Peyer's patch (tissue), 4 donors: ENCODE results near the gene RAC3. TPM values are rescaled to one million over a fixed set of nuclear protein-coding genes. Genes with fewer than 3 reads are reported as not detected.

Experiments
- DNase-seq, 3 donors: peaks; one replicate each; pipeline ENCODE4 v3.0.0-alpha.2; 2017 to 2019
- H3K27ac ChIP-seq, 4 donors: fragments of 200-600 bp; sonication (generic); one replicate each; pipeline ENCODE4 v1.5.1; 2016 to 2019
- H3K27me3 ChIP-seq, 2 donors: fragments of 200-600 bp; sonication (generic); one replicate each; pipeline ENCODE4 v1.5.1; 2019
- H3K36me3 ChIP-seq, 3 donors: fragments of 200-600 bp; sonication (generic); one replicate each; pipeline ENCODE4 v1.5.1; 2016 to 2019
- H3K4me1 ChIP-seq, 4 donors: fragments of 200-600 bp; sonication (generic); one replicate each; pipeline ENCODE4 v1.5.1; 2016 to 2019
- H3K4me3 ChIP-seq, 4 donors: fragments of 200-600 bp; sonication (generic); 1 replicate in 3 of 4; 2 replicates in 1 of 4; pipeline ENCODE4 v1.5.1; 2016 to 2019; ENCODE audit warnings: mild to moderate bottlenecking in 1 of 4
- H3K9me3 ChIP-seq, 4 donors: fragments of 200-600 bp; sonication (generic); one replicate each; pipeline ENCODE4 v1.5.1; 2016 to 2019; ENCODE audit warnings: mild to moderate bottlenecking in 1 of 4
- POLR2A ChIP-seq, 2 donors: fragments of 450-650 bp; IDR thresholded peaks; one replicate each; pipeline ENCODE4 v1.5.1; 2017; ENCODE audit warnings: antibody characterized with exemption in 2 of 2, mild to moderate bottlenecking in 2 of 2, moderate library complexity in 2 of 2
- total RNA-seq, 4 donors: library from RNA; depleted of rRNA; stranded (reverse); fragments of >200 nt; gene quantifications; one replicate each; pipeline ENCODE4 v1.1.0, GENCODE V29; 2016
- TF ChIP-seq, protein P1 (sequence below), 6 experiments: fragments of 450-650 bp in 4 of 6; fragments of 200-600 bp in 2 of 6; sonication (generic) in 1 of 6; IDR thresholded peaks; one replicate each; pipeline ENCODE4 v1.5.1; 2017 to 2019; ENCODE audit warnings: antibody characterized with exemption in 6 of 6, mild to moderate bottlenecking in 3 of 6, moderate library complexity in 1 of 6

RAC3 gene
- total RNA-seq, 4 donors from 2014 or later, result 4.6 to 20.6 (median 9.8) TPM

DNA sequence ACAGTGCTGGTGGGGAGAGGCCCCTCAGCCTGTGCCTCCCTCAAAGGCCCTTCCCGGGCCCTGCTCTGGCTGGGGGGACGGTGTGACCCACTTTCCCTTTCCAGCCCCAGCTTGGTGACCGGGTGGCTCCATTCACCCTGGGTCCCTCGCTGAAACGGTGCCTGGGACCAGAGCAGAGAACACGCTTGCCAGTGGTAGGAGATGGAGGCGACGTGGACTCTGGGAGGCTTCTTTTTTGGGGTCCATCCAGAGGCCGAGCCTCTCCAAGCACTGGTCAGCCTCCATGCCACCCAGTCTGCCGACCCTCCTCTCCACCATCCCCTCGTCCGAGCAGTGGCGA lies 16.5 kb upstream of the RAC3 start:
- no peak overlapping the region for H3K4me3 ChIP-seq
- no peaks in the 10 kb centered on the region for H3K9me3 ChIP-seq
- DNase-seq, result no peak
- peaks cover 0 to 14% (median 0%) of the 10 kb centered on the region in 3 donors for H3K36me3 ChIP-seq
- no peak overlapping the region for H3K27ac ChIP-seq
- TF ChIP-seq POLR2A (IDR thresholded peaks at IDR 0.05), result no peak
- TF ChIP-seq, protein P1, sequence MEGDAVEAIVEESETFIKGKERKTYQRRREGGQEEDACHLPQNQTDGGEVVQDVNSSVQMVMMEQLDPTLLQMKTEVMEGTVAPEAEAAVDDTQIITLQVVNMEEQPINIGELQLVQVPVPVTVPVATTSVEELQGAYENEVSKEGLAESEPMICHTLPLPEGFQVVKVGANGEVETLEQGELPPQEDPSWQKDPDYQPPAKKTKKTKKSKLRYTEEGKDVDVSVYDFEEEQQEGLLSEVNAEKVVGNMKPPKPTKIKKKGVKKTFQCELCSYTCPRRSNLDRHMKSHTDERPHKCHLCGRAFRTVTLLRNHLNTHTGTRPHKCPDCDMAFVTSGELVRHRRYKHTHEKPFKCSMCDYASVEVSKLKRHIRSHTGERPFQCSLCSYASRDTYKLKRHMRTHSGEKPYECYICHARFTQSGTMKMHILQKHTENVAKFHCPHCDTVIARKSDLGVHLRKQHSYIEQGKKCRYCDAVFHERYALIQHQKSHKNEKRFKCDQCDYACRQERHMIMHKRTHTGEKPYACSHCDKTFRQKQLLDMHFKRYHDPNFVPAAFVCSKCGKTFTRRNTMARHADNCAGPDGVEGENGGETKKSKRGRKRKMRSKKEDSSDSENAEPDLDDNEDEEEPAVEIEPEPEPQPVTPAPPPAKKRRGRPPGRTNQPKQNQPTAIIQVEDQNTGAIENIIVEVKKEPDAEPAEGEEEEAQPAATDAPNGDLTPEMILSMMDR (IDR thresholded peaks at IDR 0.05), result no peak
- peaks cover 0 to 5% (median 0%) of the 10 kb centered on the region in 4 donors for H3K4me1 ChIP-seq
- H3K27me3 ChIP-seq, result no peaks in the 10 kb centered on the region

DNA sequence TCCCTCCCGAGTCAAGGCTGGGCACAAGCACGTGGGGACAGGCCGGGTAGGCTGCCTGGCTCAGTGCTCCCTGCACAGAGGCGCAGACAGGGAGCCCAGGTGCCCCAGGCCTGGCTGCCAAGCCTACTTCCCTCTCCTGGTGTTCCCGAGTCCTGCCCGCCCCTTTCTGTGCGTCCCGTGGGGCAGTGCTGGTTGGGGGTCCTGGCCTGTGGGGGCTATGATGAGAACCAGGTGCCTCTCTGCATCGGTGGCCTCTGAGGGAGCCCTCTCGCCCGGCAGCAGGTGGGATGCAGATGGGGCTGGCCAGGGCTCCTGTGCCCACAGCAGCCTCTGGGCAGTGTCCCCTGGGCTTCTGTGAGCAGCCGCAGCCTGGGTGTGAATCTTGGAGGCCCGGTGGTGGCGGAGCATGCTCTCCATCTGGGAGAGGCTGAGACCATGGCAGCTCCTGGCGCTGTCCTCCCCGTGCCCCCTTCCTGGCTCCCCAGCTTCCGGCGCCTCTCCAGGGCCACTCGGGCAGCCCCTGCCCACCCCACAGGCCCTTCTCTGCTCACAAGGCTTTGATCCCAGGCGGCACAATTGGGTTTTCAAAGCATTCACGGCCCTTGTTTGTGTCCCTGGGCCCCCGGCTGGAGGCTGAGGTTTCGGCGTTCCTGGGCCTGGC lies 16.0 kb upstream of the RAC3 start:
- no peak overlapping the region for H3K27ac ChIP-seq
- DNase-seq, result no peak
- H3K4me3 ChIP-seq, result no peak overlapping the region
- peaks cover 0 to 10% (median 0%) of the 10 kb centered on the region in 4 donors for H3K4me1 ChIP-seq
- H3K36me3 ChIP-seq, result peaks cover 0 to 14% (median 0%) of the 10 kb centered on the region in 3 donors
- no peaks in the 10 kb centered on the region for H3K9me3 ChIP-seq
- TF ChIP-seq POLR2A (IDR thresholded peaks at IDR 0.05), result no peak
- TF ChIP-seq, protein P1 (IDR thresholded peaks at IDR 0.05), result no peak
- H3K27me3 ChIP-seq, result no peaks in the 10 kb centered on the region

DNA sequence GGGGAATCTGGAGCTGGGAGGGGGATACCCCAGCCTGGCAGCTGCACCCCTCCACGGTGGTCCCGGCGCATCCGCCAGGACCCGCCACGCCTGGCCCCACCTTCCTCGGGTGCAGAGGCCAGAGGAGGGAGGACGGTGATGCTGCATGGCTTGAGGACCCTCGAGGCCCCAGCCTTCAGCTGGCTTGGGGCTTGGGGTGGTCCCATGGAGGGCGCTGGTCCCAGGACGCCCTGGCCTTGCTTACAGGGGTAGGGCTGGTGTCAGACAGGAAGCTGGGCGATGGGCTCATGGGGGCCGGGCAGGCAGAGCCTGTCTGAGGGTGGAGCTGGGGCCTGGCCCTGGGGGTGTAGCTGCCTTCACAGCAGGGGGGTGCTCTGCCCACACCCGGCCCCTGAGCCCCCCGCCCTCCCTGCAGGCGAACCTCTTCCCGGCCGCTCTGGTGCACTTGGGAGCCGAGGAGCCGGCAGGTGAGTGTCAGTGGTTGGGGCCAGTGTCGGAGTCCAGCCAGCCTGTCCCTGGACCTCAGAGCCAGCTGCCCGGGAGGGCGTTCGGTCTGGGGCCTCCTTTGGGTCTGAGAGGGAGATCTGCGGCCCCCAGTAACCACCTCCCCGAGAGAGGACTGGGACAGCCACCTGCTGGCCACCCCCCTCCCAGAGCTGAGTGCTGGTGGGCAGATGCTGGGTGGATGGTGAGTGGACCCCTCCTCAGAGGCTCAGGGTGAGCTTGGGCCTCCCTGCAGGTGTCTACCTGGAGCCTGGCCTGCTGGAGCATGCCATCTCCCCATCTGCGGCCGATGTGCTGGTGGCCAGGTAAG lies 15.2 kb upstream of the RAC3 start:
- no peak for DNase-seq
- Histone ChIP-seq H3K27me3 (no peaks in the 10 kb centered on the region), H3K4me3 (no peak overlapping the region), H3K36me3 (peaks cover 0 to 14% (median 0%) of the 10 kb centered on the region in 3 donors), H3K27ac (no peak overlapping the region), H3K9me3 (no peaks in the 10 kb centered on the region), H3K4me1 (peaks cover 0 to 16% (median 3%) of the 10 kb centered on the region in 4 donors)
- no peak for TF ChIP-seq POLR2A (IDR thresholded peaks at IDR 0.05)
- TF ChIP-seq, protein P1 (IDR thresholded peaks at IDR 0.05), result no peak

DNA sequence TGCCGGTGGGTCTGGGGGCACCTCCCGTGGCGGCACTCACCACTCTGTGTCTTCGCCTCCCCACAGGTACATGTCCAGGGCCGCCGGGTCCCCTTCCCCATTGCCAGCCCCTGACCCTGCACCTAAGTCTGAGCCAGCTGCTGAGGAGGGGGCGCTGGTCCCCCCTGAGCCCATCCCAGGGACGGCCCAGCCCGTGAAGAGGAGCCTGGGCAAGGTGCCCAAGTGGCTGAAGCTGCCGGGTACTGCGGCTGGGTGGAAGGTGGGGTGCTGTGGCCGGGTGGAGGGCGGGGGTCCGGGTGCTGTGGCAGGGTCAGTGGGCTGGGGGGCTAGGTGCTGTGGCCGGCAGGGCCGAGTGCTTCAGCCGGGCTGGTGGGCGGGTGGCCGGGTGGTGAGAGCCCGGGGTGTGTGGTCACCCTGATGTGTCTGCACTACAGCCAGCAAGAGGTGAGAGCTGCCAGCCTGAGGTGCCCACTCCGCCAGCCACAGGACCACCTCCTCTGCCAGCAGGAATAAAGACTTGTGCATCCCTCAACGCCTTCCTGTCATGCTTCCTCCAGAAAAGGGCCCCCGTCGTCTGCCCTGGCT lies 14.5 kb upstream of the RAC3 start:
- Histone ChIP-seq H3K27me3 (no peaks in the 10 kb centered on the region), H3K4me1 (peaks cover 0 to 23% (median 10%) of the 10 kb centered on the region in 4 donors), H3K36me3 (peaks cover 0 to 14% (median 0%) of the 10 kb centered on the region in 3 donors), H3K9me3 (no peaks in the 10 kb centered on the region), H3K4me3 (no peak overlapping the region), H3K27ac (no peak overlapping the region)
- DNase-seq, result no peak
- TF ChIP-seq POLR2A (IDR thresholded peaks at IDR 0.05), result no peak
- TF ChIP-seq, protein P1 (IDR thresholded peaks at IDR 0.05), result no peak

DNA sequence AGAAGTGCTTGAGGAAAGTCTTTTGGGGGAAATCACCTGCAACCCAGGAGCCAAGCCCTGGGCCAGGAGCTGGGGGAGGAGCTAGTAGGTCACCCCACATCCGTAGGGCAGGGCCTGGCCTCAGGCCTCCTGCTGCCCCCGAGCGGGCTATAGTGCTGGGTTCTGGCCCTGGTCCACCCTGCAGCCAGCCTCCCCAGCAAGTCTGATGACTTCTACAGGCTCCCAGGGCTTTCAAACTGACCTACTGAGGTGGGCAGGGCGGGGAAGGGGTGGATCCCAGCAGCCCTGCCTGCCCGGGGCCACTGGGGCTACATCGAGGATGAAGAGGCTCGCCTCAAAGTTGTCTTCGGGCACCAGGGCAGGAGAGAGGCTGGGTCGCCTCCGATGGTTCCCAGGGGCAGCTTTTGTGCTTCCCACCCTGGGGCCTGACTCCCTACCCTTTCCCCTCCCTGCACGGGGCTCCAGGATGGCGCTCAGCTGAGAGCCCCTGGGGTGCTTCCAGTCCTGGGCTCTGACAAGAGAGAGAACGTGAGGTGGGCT lies 13.8 kb upstream of the RAC3 start:
- H3K27ac ChIP-seq, result no peak overlapping the region
- H3K9me3 ChIP-seq, result no peaks in the 10 kb centered on the region
- no peak overlapping the region for H3K4me3 ChIP-seq
- peaks cover 0 to 26% (median 14%) of the 10 kb centered on the region in 4 donors for H3K4me1 ChIP-seq
- no peak for TF ChIP-seq POLR2A (IDR thresholded peaks at IDR 0.05)
- TF ChIP-seq, protein P1 (IDR thresholded peaks at IDR 0.05), result no peak
- peaks cover 0 to 14% (median 0%) of the 10 kb centered on the region in 3 donors for H3K36me3 ChIP-seq
- no peak for DNase-seq
- H3K27me3 ChIP-seq, result no peaks in the 10 kb centered on the region
